ENCODE results near the gene BSG.

- TF ChIP-seq CTCF (IDR thresholded peaks at IDR 0.05) (no peak), POLR2AphosphoS5 (IDR thresholded peaks at IDR 0.05) (no peak)
Observed at GRCh38 chr19:542173-542866, 30.1 kb upstream of the BSG start.

Data from esophagus muscularis mucosa (tissue), 3 donors.